ENCODE data around the gene BSG.
"Not testable (repeated sequence)": the region's sequence is repeated elsewhere in the genome, so short reads cannot be mapped to it uniquely, and the experiment has no call there.

Gene BSG

GRCh38 chr19:604355-604754, 32.0 kb downstream of the BSG start:
- peak; percentile 69 for DNase-seq (ENCODE audit: low spot score)

- not testable (repeated sequence) for DNase-seq (ENCODE audit: low spot score)
Observed at GRCh38 chr19:605061-605971, 32.9 kb downstream of the BSG start.

GRCh38 chr19:607301-608154, 35.1 kb downstream of the BSG start:
- no peak for DNase-seq (ENCODE audit: low spot score)

GRCh38 chr19:608155-609003, 36.0 kb downstream of the BSG start:
- DNase-seq (ENCODE audit: low spot score) = no peak

GRCh38 chr19:609004-609346, 36.6 kb downstream of the BSG start:
- no peak for DNase-seq (ENCODE audit: low spot score)

GRCh38 chr19:610071-610800, 37.8 kb downstream of the BSG start:
- no peak for DNase-seq (ENCODE audit: low spot score)

GRCh38 chr19:610801-611480, 38.5 kb downstream of the BSG start:
- DNase-seq (ENCODE audit: low spot score) = peak; percentile 92

GRCh38 chr19:611481-611868, 39.1 kb downstream of the BSG start:
- DNase-seq (ENCODE audit: low spot score) = no peak

- no peak for DNase-seq (ENCODE audit: low spot score)
Observed at GRCh38 chr19:612941-613340, 40.5 kb downstream of the BSG start.

- DNase-seq (ENCODE audit: low spot score) = no peak
Observed at GRCh38 chr19:613732-614567, 41.6 kb downstream of the BSG start.

GRCh38 chr19:615619-616018, 43.2 kb downstream of the BSG start:
- no peak for DNase-seq (ENCODE audit: low spot score)

- DNase-seq (ENCODE audit: low spot score) = no peak
Observed at GRCh38 chr19:616062-616700, 43.8 kb downstream of the BSG start.

GRCh38 chr19:616747-617526, 44.5 kb downstream of the BSG start:
- DNase-seq (ENCODE audit: low spot score) = no peak

GRCh38 chr19:617551-618246, 45.3 kb downstream of the BSG start:
- DNase-seq (ENCODE audit: low spot score) = no peak

- no peak for DNase-seq (ENCODE audit: low spot score)
Observed at GRCh38 chr19:618247-618619, 45.8 kb downstream of the BSG start.

- no peak for DNase-seq (ENCODE audit: low spot score)
Observed at GRCh38 chr19:618674-619285, 46.4 kb downstream of the BSG start.

GRCh38 chr19:619286-620002, 47.0 kb downstream of the BSG start:
- DNase-seq (ENCODE audit: low spot score) = no peak

All from D341Med (cell line).